ENCODE results near the gene NR4A2. TPM values are rescaled to one million over a fixed set of nuclear protein-coding genes. Genes with fewer than 3 reads are reported as not detected.

The NR4A2 gene
- total and polyA plus RNA-seq, 2 donors (not counting 3 experiments of a cell fraction or from before 2014, with no cell fraction given), result 1.0 to 1.9 TPM

- H3K27me3 ChIP-seq (ENCODE audit: control insufficient read depth in 2 of 2, insufficient read depth in 2 of 2, low read length in 2 of 2), result peaks cover 34 to 37% of the 10 kb centered on the region in 2 experiments
- dilution Hi-C loops (cut with MboI; ENCODE audit: extremely low pct_ligation_motif_present, low sequenced_read_pairs) (no loop called here), intact Hi-C loops (cut with micrococcal nuclease) (no loop called here)
- H3K9me3 ChIP-seq (replicated peaks; ENCODE audit: control insufficient read depth, insufficient read depth, low read length), result no peaks in the 10 kb centered on the region
- TF ChIP-seq GATA2 (IDR thresholded peaks at IDR 0.05; ENCODE audit: insufficient read depth, insufficient read length, low read depth, low read length) (no peak), FOS (IDR thresholded peaks at IDR 0.05; ENCODE audit: borderline replicate concordance, insufficient read depth, low read length) (no peak), POLR2AphosphoS5 (IDR thresholded peaks at IDR 0.05; ENCODE audit: insufficient read depth, low read depth, low read length) (no peak), CTCF (IDR thresholded peaks at IDR 0.05; ENCODE audit: extremely low read depth in 1 of 2, insufficient read depth in 1 of 2, low read depth in 1 of 2, low read length in 2 of 2) (no peak), MYC (IDR thresholded peaks at IDR 0.05; ENCODE audit: low read depth, low read length) (no peak), JUN (IDR thresholded peaks at IDR 0.05; ENCODE audit: borderline replicate concordance, insufficient read depth, insufficient read length, low read depth) (no peak), POLR2A (IDR thresholded peaks at IDR 0.05; ENCODE audit: low read depth, low read length) (no peak), EZH2 (IDR thresholded peaks at IDR 0.05; ENCODE audit: borderline replicate concordance, low read depth, low read length, severe bottlenecking) (no peak), MAX (IDR thresholded peaks at IDR 0.05; ENCODE audit: insufficient read depth, insufficient read length) (no peak)
- no peaks in the 10 kb centered on the region for H3K36me3 ChIP-seq (ENCODE audit: control insufficient read depth in 2 of 2, extremely low read depth in 1 of 2, insufficient read depth in 2 of 2, low read length in 2 of 2)
- no peak overlapping the region for H3K4me2 ChIP-seq (ENCODE audit: insufficient read depth, low read length)
- no peaks in the 10 kb centered on the region for H4K20me1 ChIP-seq (replicated peaks; ENCODE audit: control insufficient read depth, extremely low read depth, insufficient read depth, low read length)
- POLR2A ChIA-PET, result no interaction called here
- BruUV-seq (replicated peaks), result no TSS peak
- no peak overlapping the region for H3K9ac ChIP-seq (replicated peaks; ENCODE audit: extremely low read depth, insufficient read depth, low read length)
- no peak overlapping the region for H3K27ac ChIP-seq (ENCODE audit: insufficient read depth, low read depth, low read length)
- H2AFZ ChIP-seq (ENCODE audit: low read depth, low read length), result no peak overlapping the region
- no peaks in the 10 kb centered on the region for H3K9me1 ChIP-seq (replicated peaks; ENCODE audit: control insufficient read depth, extremely low read depth, insufficient read depth, low read length)
- no peaks in the 10 kb centered on the region for H3K79me2 ChIP-seq (ENCODE audit: control insufficient read depth, insufficient read depth, low read length)
- CTCF ChIA-PET, result no interaction called here
- FAIRE-seq, result no peak
- no peak overlapping the region for H3K4me3 ChIP-seq (replicated peaks in 1 of 3; ENCODE audit: insufficient read depth in 1 of 3, low read depth in 1 of 3, low read length in 3 of 3)
- peaks cover 3% of the 10 kb centered on the region for H3K4me1 ChIP-seq (ENCODE audit: control insufficient read depth, extremely low read depth, insufficient read depth, low read length)
- no peak for DNase-seq (ENCODE audit: low read depth, low spot score)
Observed at GRCh38 chr2:156326526-156327095, 5.9 kb downstream of the NR4A2 start.

Measured in endothelial cell of umbilical vein (primary cell).